Peyer's patch (tissue), 4 donors: ENCODE results near the gene NCAPG.

Source experiments
- CTCF ChIP-seq, 6 experiments: fragments of 450-650 bp in 4 of 6; fragments of 200-600 bp in 2 of 6; sonication (generic) in 1 of 6; IDR thresholded peaks; one replicate each; pipeline ENCODE4 v1.5.1; 2017 to 2019; ENCODE audit warnings: antibody characterized with exemption in 6 of 6, mild to moderate bottlenecking in 3 of 6, moderate library complexity in 1 of 6
- POLR2A ChIP-seq, 2 donors: fragments of 450-650 bp; IDR thresholded peaks; one replicate each; pipeline ENCODE4 v1.5.1; 2017; ENCODE audit warnings: antibody characterized with exemption in 2 of 2, mild to moderate bottlenecking in 2 of 2, moderate library complexity in 2 of 2

GRCh38 chr4:17786567-17786966 is 24.2 kb upstream of the NCAPG start:
- no peak for TF ChIP-seq POLR2A (IDR thresholded peaks at IDR 0.05)
- no peak for TF ChIP-seq CTCF (IDR thresholded peaks at IDR 0.05)
